Thoracic aorta (tissue), 2 donors: ENCODE data around the gene PRPF38B. TPM values are rescaled to one million over a fixed set of nuclear protein-coding genes. Genes with fewer than 3 reads are reported as not detected.
"Not testable (repeated sequence)": the region's sequence is repeated elsewhere in the genome, so short reads cannot be mapped to it uniquely, and the experiment has no call there.

Experiments used
- ATAC-seq: fragments of 150-250 bp; one replicate; pipeline ENCODE4 v1.8.0; 2017; ENCODE audit warnings: low read depth; ENCODE audit not compliant: insufficient number of reproducible peaks, low FRiP score
- DNase-seq: peaks from one replicate; pipeline ENCODE4 v3.0.0-alpha.2; 2020; ENCODE audit warnings: low spot score
- H3K27ac ChIP-seq, 2 donors: fragments of 200-600 bp; sonication (generic); 1 replicate in 1 of 2; 2 replicates in 1 of 2; pipeline ENCODE4 v1.5.1; 2016; ENCODE audit warnings: mild to moderate bottlenecking in 2 of 2, moderate library complexity in 2 of 2
- H3K27me3 ChIP-seq: fragments of 200-600 bp; sonication (generic); replicated peaks from 2 replicates; pipeline ENCODE4 v1.6.0; 2016; ENCODE audit warnings: mild to moderate bottlenecking; ENCODE audit not compliant: insufficient read depth
- H3K36me3 ChIP-seq: fragments of 200-600 bp; sonication (generic); one replicate; pipeline ENCODE4 v1.5.1; 2016
- H3K4me1 ChIP-seq, 2 donors: fragments of 200-600 bp; sonication (generic); 1 replicate in 1 of 2; 2 replicates in 1 of 2; pipeline versions ENCODE4 v1.5.1 to v1.6.0; 2016; ENCODE audit warnings: low read depth in 2 of 2, mild to moderate bottlenecking in 1 of 2; ENCODE audit not compliant: control insufficient read depth in 1 of 2
- H3K4me3 ChIP-seq: fragments of 200-600 bp; sonication (generic); 2 replicates; pipeline ENCODE4 v1.5.1; 2016; ENCODE audit warnings: mild to moderate bottlenecking
- H3K9me3 ChIP-seq: fragments of 200-600 bp; sonication (generic); 2 replicates; pipeline ENCODE4 v1.5.1; 2016
- total RNA-seq, 2 donors: library from RNA; depleted of rRNA; stranded (reverse); fragments of >200 nt; gene quantifications; one replicate each; pipeline versions ENCODE4 v1.1.0 to v1.2.3, GENCODE V29; 2016
- TF ChIP-seq, protein P1 (sequence below): fragments of 200-600 bp; sonication (generic); IDR thresholded peaks from one replicate; pipeline ENCODE4 v1.5.1; 2019; ENCODE audit warnings: antibody characterized with exemption

The PRPF38B gene
- total RNA-seq, 2 donors from 2014 or later: 21.7 to 57.3 TPM

DNA sequence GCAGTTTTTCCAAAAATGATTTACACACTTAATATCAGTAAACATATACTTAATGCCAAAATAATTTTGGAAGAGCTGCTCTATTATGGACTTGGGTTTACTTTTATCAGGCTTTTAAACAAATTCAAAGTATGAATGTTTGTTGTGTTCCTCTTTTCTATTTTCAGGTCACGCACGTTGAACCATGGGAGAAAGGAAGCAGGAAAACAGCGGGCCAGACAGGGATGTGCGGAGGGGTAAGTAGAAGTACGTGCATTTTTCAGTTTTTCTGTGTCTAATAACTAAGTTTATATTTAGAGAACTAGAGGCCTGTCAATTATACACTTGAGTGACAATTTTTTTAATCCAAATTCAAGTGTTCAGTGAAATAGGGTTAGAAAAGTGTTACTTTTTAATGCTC lies 3.4 kb downstream of the PRPF38B start:
- Histone ChIP-seq H3K27ac (no peak overlapping the region), H3K4me3 (no peak overlapping the region), H3K4me1 (peaks cover 14 to 37% of the 10 kb centered on the region in 2 donors), H3K36me3 (peaks cover 24% of the 10 kb centered on the region), H3K9me3 (no peaks in the 10 kb centered on the region), H3K27me3 (no peaks in the 10 kb centered on the region)
- no peak for ATAC-seq
- DNase-seq: no peak
- TF ChIP-seq, protein P1, sequence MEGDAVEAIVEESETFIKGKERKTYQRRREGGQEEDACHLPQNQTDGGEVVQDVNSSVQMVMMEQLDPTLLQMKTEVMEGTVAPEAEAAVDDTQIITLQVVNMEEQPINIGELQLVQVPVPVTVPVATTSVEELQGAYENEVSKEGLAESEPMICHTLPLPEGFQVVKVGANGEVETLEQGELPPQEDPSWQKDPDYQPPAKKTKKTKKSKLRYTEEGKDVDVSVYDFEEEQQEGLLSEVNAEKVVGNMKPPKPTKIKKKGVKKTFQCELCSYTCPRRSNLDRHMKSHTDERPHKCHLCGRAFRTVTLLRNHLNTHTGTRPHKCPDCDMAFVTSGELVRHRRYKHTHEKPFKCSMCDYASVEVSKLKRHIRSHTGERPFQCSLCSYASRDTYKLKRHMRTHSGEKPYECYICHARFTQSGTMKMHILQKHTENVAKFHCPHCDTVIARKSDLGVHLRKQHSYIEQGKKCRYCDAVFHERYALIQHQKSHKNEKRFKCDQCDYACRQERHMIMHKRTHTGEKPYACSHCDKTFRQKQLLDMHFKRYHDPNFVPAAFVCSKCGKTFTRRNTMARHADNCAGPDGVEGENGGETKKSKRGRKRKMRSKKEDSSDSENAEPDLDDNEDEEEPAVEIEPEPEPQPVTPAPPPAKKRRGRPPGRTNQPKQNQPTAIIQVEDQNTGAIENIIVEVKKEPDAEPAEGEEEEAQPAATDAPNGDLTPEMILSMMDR: no peak

DNA sequence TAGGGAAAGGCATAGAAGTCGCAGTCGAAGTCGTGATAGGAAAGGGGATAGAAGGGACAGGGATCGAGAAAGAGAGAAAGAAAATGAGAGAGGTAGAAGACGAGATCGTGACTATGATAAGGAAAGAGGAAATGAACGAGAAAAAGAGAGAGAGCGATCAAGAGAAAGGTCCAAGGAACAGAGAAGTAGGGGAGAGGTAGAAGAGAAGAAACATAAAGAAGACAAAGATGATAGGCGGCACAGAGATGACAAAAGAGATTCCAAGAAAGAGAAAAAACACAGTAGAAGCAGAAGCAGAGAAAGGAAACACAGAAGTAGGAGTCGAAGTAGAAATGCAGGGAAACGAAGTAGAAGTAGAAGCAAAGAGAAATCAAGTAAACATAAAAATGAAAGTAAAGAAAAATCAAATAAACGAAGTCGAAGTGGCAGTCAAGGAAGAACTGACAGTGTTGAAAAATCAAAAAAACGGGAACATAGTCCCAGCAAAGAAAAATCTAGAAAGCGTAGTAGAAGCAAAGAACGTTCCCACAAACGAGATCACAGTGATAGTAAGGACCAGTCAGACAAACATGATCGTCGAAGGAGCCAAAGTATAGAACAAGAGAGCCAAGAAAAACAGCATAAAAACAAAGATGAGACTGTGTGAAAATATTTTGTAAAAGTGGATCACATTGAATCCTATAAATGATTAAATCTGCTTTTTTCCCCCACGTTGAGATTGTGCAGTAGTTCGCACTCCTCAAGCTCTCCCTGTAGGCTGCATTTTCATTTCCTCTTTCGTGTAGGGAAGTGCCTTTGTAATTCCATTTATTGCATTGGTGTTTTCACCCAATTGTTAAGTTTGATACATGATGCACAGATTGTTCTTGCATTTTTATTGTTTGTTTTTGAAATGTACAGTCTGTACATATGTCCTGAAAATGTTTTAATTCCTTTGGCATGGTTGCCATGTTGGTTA lies 7.5 kb downstream of the PRPF38B start:
- TF ChIP-seq, protein P1: no peak
- peaks cover 24% of the 10 kb centered on the region for H3K36me3 ChIP-seq
- ATAC-seq (no peak), DNase-seq (no peak)
- H3K4me3 ChIP-seq: no peak overlapping the region
- H3K4me1 ChIP-seq: peaks cover 10 to 22% of the 10 kb centered on the region in 2 donors
- H3K27me3 ChIP-seq: no peaks in the 10 kb centered on the region
- H3K9me3 ChIP-seq: no peaks in the 10 kb centered on the region
- peak overlapping the region in 1 of 2 donors; percentile 20 for H3K27ac ChIP-seq

DNA sequence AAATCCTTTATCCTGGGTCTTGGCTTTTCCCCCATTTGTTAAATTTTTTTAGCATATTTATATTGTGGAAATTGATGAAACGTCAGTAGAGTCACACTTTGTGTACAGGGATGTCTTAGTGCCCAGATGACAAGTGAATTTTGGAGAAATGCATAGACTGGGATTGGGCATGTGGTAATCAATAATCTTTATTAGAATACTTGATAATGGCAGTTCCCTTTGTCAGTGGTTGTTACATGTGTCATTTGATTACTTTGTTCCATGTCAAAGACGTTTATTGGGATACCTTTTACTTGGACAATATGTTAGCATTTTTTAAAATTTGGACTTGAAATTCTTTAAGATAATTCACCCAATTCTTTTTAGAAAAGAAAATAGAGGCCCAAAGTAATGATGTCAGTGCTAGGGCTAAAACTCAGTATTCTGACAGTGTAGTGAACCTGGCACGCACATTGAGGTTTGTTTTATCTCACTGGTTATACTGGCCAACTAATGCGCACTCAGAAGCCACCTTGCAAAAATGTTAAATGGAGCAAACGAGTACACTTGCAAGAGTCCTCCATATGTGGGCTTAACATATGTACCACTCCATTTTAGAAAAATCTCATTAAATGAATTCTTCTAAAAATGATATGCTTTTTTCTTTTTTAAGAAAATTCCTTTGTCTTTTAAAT lies 9.2 kb downstream of the PRPF38B start:
- peaks cover 24% of the 10 kb centered on the region for H3K36me3 ChIP-seq
- H3K4me1 ChIP-seq: peaks cover 0 to 17% of the 10 kb centered on the region in 2 donors
- ATAC-seq (no peak), DNase-seq (no peak)
- TF ChIP-seq, protein P1: no peak
- H3K27ac ChIP-seq: no peak overlapping the region
- H3K9me3 ChIP-seq: no peaks in the 10 kb centered on the region
- H3K27me3 ChIP-seq: no peaks in the 10 kb centered on the region
- H3K4me3 ChIP-seq: no peak overlapping the region

DNA sequence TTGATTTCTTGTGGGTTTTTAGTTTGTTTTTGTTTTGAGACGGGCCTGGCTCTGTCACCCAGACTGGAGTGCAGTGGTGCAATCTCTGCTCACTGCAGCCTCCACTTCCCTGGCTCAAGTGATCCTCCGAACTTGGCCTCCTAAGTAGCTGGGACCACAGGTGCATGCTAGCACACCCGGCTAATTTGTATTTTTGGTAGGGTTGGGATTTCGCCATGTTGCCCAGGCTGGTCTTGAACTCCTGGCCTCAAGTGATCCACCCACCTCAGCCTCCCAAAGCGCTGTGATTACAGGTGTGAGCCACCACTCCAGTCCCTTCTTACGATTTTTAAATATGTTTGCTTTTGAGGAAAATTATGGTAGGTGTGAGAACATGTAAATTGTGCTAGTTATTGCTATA lies 10.0 kb downstream of the PRPF38B start:
- H3K27me3 ChIP-seq, DNase-seq, H3K4me3 ChIP-seq, ATAC-seq, H3K27ac ChIP-seq, H3K9me3 ChIP-seq: not testable (repeated sequence)
- Histone ChIP-seq H3K36me3 (peaks cover 24% of the 10 kb centered on the region), H3K4me1 (peaks cover 0 to 17% of the 10 kb centered on the region in 2 donors)

DNA sequence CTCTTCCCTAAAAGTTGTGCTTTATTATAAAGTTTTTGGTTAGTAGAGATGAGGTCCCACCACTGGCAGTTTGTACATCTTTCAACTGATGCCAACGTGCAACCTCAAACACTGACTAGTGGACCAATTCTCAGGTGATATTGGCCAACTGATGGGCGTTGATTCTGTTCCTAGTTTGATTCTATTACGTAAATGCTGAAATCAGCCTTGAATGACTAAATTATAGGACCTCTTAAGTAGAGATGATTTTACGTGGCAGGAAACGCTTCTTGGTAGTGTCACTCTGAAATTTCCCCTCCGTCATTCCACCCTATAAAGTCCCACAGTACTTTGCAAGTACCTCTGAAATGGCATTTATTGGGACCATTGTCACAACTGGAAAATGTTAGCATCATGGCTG lies 11.8 kb downstream of the PRPF38B start:
- TF ChIP-seq, protein P1: no peak

More for the DNA sequence above, 11.8 kb downstream of the PRPF38B start:
- ATAC-seq (no peak), DNase-seq (no peak)
- peaks cover 0 to 17% of the 10 kb centered on the region in 2 donors for H3K4me1 ChIP-seq
- H3K27me3 ChIP-seq: no peaks in the 10 kb centered on the region
- H3K9me3 ChIP-seq: no peaks in the 10 kb centered on the region
- H3K4me3 ChIP-seq: no peak overlapping the region
- no peak overlapping the region for H3K27ac ChIP-seq
- peaks cover 11% of the 10 kb centered on the region for H3K36me3 ChIP-seq
